GM18868 (cell line): ENCODE results near the gene FBXO11.
A peak's percentile ranks its signal among the peaks of the same experiment; 100 is the strongest.

Source experiments
- ATAC-seq: cut with Tn5 transposase; IDR thresholded peaks from one replicate; pipeline ENCODE4 v1.9.1; 2021; ENCODE audit warnings: mild to moderate bottlenecking, moderate library complexity; ENCODE audit not compliant: unreplicated experiment

The FBXO11 gene

GRCh38 chr2:47798631-47799030 is 107.7 kb downstream of the FBXO11 start:
- ATAC-seq = no peak

GRCh38 chr2:47796090-47796697 is 110.1 kb downstream of the FBXO11 start:
- no peak for ATAC-seq

- no peak for ATAC-seq
Observed at GRCh38 chr2:47785986-47786385, 120.3 kb downstream of the FBXO11 start.

- no peak for ATAC-seq
Observed at GRCh38 chr2:47784352-47784851, 121.9 kb downstream of the FBXO11 start.

- peak; percentile 25 for ATAC-seq
Observed at GRCh38 chr2:47783486-47784351, 122.6 kb downstream of the FBXO11 start.

GRCh38 chr2:47782671-47783485 is 123.4 kb downstream of the FBXO11 start, which contains the start of gene MSH6:
Gene MSH6, plus strand, starts transcription at chr2:47783145. Its CDS starts 89 bp downstream, at chr2:47783234.
- ATAC-seq = peak; percentile 81

GRCh38 chr2:47782381-47782670 is 124.0 kb downstream of the FBXO11 start:
- ATAC-seq = no peak

GRCh38 chr2:47779426-47779790 is 126.9 kb downstream of the FBXO11 start:
- no peak for ATAC-seq

- ATAC-seq = no peak
Observed at GRCh38 chr2:47778698-47779425, 127.4 kb downstream of the FBXO11 start.

GRCh38 chr2:47777277-47777937 is 128.9 kb downstream of the FBXO11 start:
- no peak for ATAC-seq

GRCh38 chr2:47774567-47774966 is 131.7 kb downstream of the FBXO11 start:
- no peak for ATAC-seq

- ATAC-seq = no peak
Observed at GRCh38 chr2:47772343-47772742, 134.0 kb downstream of the FBXO11 start.

- no peak for ATAC-seq
Observed at GRCh38 chr2:47771211-47771610, 135.1 kb downstream of the FBXO11 start.

GRCh38 chr2:47769318-47769717 is 137.0 kb downstream of the FBXO11 start:
- no peak for ATAC-seq

- ATAC-seq = no peak
Observed at GRCh38 chr2:47767880-47768609, 138.3 kb downstream of the FBXO11 start.

- ATAC-seq = no peak
Observed at GRCh38 chr2:47767497-47767844, 138.8 kb downstream of the FBXO11 start.

- no peak for ATAC-seq
Observed at GRCh38 chr2:47751856-47752414, 154.4 kb downstream of the FBXO11 start.

- ATAC-seq = no peak
Observed at GRCh38 chr2:47747878-47748277, 158.4 kb downstream of the FBXO11 start.

- no peak for ATAC-seq
Observed at GRCh38 chr2:47744074-47744473, 162.2 kb downstream of the FBXO11 start.
